CD4-positive, alpha-beta T cell treated with Interleukin-12 subunit alpha and Interleukin-12 subunit beta, for 1 hour (primary cell): Measurements from ENCODE around the gene FBXO2.

Source experiments
- DNase-seq: peaks from one replicate; pipeline ENCODE4 v3.0.0-alpha.2; 2020

The FBXO2 gene

DNA sequence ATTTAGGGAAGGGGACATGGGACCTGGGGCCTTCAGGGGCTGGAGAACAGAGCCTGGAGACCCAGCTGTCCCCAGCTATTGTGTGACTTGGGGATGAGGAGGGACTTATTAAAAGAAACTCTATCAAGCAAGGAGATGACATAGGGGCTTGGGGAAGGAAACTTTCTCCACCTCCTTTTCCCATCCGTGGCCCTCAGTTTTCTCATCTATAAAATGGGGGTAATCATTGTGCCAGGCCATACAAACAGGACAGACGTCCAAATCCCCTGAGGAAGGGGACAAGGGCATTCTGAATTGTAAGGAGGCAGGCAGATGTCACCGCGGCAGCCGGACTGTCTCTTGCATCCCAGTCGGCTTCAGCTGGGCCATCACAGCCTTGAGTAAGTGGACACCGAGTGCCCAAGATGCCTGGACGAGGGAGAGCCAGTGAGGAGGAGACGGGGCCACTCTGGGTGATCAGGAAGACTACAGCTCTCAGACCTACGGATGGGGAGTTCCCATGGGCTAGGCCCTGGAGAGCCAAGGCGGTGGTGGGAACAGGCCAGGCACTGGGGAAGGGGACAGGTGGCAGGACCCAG lies 1.9 kb downstream of the FBXO2 start:
- no peak for DNase-seq

DNA sequence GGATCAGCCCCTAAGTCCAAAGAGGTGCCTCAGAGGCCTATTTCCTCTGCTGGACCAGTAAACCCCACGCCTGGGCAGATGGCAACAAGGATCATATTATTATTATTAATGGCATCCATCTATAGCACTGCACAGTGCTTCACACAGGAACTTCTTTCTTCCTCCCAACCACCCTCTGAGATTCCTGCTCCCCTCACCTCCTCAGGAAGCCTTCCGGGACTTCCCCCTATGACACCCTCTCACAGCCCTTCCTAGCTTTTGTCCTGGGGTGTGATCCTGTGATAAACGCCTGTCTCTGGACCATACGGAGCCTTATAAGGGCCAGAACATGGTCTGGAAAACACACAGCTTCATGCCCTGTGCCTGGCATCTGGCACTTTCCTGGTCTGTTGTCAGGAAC lies 3.2 kb downstream of the FBXO2 start:
- DNase-seq = no peak

GRCh38 chr1:11650331-11650991 lies 3.8 kb downstream of the FBXO2 start:
- peak; percentile 88 for DNase-seq

DNA sequence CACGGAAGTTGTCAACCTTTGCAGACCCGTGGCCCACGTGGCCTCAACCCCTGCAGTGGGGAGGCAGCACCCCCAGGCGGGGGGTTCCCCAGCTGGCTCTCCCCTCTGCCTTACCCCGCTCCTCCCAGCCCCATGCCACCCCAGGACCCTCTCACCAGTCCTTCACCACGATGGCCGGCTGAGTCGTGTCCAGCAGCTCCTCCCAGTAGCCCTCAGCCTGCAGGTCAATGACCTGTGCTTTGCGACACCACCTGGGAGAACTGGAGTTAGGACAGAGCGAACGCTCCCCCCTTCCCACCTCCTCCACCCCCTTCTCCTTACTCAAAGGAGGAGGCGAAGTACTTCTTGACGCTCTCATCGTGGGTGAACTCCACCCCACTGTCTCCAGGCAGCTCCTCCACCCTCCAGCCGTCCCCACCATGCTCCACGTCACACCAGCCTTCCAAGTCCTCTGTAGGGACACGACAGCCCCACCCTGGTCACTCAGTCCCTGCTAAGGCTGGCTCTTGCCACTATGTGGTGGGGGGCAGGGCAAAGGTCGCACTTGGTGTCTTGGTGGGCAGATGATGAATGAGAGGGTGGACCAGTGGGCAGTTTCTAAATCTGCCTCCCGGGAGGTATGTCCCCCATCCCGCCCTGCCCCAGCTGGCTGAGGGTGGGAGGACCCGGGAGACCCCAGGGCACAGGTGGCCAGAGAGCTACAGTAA lies 4.5 kb downstream of the FBXO2 start:
- no peak for DNase-seq

DNA sequence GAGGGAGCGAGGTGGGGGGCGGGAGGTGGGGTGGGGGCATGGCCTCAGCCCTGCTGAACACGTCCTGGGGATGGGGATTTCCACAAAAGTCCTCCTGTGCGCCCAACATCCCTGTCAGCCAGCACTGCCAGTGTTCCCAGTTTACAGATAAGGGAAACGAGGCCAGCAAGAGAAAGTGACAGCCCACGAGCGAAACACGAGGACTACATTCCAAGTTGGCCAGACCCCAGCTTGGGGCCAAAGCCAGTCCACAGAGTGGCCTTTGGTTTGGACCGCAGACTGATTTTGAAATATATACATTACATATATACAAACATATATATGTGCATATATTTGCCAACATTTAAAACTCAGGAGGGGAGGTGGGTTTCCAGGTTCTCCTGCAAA lies 5.0 kb downstream of the FBXO2 start:
- no peak for DNase-seq

GRCh38 chr1:11648732-11649158 lies 5.5 kb downstream of the FBXO2 start:
- DNase-seq = peak; percentile 34

- DNase-seq = no peak
Measured at GRCh38 chr1:11648039-11648438, 6.2 kb downstream of the FBXO2 start.

DNA sequence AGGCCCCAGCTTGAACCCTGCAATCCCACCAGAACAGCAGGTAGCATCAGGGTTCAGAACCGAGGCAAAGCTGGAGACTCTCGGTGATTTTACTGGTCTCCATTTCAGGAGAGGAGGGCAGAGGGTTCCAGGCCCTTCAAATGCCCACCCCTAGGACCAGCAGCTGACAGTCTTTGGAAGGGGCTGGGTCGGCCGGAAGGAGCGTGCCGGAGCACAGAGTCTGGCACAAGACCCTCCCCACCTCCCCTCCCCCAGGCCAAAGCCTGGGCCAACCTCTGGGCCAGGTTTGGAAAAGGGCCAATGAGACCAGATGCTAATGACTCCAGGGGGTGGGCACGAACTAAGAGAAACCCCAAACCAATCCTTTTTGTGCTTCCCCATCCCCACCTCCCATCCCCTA lies 6.9 kb downstream of the FBXO2 start:
- no peak for DNase-seq

DNA sequence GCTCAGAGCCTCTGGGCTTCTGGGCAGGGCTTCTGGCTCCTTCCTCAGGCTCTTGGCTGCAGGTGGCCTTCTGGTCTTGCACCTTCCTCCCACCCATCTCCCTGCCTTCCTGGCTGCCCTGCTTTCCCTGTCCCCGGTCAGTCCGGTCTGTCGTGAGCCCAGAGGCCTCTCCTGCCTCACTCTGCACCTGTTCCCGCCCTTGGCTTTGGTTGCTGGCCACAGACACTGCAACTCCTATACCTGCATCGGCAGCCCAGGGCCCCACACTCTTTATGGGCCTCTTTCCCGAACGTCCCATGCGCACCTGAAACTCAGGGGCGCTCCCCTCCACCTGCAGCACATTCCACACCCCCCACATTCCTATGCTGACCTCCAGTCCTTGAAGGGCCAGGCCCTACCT lies 7.9 kb downstream of the FBXO2 start:
- no peak for DNase-seq

DNA sequence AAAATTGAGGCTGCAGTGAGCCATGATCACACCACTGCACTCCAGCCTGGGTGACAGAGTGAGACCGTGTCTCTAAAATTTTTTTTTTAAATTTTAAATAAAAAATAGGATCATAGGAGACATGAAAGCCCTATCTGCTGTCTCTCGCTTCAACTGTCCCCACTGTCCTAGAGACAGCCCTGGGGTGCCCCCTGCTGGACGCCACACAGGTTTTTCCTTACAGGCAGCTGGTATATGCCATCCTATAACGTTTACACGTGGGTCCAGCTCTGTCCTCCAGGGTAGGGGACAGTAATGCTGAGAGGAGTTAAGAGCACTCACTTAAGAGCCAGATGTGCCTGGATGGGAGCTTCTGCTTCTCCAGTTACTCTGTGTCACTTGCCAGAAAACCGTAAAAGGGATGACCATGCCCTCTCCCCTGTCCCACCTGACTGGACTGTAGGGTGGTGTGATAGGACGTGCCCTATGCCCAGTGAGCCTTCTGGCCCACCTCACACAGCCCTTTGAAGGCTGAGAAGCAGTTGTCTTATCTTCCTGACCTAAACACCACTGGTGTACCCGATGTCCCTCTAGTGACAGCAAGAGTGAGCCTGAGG lies 8.5 kb downstream of the FBXO2 start:
- peak; percentile 82 for DNase-seq

DNA sequence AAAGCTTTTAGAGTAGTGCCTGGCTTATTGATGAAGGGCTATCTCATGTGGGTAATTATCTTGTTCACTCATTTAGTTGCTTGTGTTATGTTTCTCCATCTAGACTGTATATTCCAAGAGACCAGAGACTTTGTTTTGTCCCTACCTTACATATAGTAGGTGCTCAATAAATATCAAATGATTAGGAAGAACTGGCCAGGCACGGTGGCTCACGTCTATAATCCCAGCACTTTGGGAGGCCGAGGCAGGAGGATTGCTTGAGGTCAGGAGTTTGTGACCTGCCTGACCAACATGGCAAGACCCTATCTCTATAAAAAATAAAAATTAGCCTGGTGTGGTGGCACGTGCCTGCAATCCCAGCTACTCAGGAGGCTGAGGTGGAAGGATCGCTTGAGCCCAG lies 9.0 kb downstream of the FBXO2 start:
- no peak for DNase-seq

DNA sequence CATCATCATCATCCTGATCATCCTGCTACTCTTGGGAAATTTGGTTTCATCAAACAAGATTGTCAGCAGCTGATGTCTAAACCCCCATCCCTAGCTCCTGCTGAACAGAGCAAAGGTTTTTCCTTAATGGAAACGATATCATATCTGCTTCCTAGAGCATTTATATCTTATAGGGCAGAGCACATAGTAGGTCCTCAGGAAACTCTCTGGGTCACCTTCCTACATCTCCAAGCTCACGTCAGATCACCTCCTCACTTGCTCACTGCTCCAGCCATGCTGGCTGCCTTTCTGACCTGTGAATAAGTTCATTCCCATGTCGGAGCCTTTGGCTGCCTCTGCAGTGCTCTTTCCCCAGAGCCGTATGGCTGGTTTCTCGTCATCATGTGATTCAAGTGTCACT lies 10.4 kb downstream of the FBXO2 start:
- no peak for DNase-seq

- peak; percentile 79 for DNase-seq
Measured at GRCh38 chr1:11642418-11643017, 11.7 kb downstream of the FBXO2 start.

- no peak for DNase-seq
Measured at GRCh38 chr1:11641776-11642305, 12.4 kb downstream of the FBXO2 start.

DNA sequence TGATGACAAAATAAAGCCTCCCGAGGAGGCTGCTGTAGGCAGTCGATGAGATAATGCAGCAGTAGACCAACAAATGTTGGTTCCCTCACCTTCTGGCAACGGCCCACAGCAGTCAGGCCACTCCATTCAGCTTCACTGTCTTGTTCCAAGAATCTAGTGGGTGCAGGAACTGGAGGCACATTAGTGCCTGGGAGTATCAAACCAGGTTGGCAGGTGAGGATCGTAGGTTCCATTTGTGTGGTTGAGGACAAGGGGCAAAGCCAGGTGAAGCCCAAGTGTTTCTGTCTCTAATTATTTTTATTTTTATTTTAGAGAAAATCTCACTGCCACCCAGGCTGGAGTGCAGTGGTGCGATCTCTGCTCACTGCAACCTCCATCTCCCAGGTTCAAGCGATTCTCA lies 13.3 kb downstream of the FBXO2 start:
- no peak for DNase-seq

DNA sequence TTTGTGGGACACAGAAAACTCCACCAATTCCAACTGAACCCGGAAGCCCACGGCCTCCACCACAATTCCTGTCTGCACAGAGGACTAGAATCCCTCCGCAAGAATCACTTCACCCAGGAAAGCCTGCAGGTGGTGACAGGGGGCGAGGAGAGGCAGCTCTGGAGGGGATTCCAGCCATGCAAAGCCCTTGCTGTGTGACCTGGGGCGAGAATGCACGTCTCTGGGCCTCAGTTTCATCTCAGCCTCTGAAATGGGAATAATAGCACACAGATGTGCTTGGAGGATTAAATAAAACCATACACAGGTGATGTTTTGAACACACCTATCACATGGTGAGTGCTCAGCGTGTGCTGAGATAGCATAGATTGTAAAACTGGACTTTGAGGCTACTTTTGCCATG lies 14.1 kb downstream of the FBXO2 start:
- no peak for DNase-seq

DNA sequence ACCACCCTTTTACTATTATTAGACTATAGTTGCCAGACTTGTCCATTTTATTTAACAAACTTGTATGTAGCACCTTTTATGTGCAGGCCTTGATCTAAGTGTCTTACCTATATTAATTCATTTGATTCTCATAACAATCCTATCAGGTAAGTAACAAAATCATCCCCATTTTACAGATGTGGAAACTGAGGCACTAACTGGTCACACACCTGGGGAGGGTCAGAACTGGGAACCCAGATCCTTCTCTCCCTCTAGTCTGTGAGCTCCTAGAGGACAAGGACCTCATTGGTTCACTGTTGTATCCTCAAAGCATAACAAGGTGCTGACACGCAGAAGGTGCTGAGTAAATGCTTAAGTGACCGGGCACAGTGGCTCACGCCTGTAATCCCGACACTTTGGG lies 14.9 kb downstream of the FBXO2 start:
- no peak for DNase-seq

DNA sequence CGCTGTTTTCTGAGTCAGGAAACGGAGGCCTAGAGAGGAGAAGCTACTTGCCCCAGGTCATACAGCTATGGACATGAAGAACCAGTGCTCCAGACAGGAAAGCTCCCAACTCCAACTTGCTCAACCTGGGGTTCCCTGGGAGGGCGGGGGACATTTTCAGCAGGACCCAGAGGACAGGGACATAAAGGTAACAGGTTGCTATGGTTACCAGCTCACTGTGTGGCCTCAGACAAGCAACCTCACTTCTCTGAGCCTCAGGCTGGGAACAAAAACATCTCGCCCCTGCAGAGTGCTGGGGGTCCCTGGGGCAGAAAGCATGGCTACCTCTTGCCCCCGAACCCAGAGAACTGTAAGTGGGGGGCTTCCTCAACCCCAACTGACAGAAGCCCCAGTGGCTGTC lies 16.1 kb downstream of the FBXO2 start:
- DNase-seq = no peak

DNA sequence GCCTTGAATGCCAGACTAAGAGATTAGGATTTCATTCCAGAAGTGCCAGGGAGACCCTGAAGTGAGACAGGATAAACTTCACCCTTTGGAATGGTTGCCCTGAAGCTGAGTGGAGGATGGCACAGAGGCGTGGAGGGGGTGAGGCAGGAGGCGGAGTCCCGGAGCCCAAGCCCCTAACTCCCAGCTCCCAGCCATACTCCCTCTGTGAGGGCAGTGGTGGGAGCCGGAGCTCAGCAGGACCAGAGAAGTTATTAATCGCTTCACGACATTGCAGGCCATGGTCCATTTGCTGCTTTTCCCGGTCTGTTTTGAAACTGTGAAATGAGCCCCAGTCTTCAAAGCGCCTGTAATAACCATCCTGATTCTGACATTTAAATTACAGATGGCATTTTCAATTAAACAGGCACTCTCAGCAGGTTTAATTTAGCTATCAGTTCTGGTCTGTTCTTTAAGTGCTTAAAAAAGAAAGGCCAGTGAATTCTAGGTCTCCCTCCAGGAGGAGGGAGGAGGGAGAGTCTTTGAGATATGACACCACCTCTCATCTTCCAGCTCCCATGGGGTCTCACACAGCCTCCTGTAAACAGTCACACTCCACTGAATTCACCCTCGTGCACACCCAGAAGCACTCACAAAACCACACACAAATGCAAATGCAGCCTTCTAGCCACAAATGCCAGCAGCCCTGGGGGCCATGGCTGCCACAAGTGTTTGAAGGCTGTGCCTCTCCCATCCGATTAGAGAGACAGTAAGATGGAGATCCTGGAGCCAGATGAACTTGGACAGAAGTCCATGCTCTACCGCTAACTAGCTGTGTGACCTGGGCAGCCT lies 19.6 kb downstream of the FBXO2 start:
- no peak for DNase-seq

DNA sequence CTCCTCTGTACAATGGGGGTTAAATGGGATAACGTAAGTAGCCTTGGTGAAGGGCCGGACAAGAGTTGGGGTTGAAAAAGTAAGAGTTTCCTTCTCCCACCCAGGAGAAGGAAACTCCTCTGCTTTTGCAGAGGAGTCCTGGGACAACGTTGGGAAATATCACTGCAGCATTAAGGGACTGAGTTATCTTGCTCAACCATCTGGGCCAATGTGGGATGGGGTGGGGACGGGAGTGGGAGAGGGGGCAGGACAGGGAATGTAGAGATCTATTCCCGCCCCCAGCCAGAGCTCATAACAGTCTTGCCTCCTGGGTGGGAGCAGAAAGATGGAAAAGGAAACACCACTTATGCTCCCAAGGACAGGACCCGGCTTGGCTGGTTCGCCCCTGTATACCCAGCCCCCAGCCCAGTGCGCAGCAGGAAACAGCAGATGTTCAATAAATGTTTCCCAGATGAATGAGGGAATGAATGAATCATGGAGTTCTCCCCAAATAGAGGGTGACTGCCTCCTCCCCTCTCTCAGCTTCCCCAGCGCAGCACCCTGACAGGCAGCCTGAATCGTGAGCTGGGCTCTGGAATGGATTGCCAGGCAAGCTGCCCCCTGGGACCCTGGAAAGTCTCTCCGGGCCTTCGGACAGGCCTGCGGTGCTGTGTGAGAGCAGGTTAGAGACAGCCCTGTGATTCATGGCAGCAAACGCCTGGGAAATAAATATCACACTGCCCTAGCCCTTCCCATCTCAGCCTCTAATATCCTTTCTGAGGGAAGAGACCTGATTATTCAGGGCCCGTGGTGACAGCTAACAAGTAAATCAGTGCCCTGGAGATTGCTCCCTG lies 24.8 kb downstream of the FBXO2 start:
- DNase-seq = no peak

DNA sequence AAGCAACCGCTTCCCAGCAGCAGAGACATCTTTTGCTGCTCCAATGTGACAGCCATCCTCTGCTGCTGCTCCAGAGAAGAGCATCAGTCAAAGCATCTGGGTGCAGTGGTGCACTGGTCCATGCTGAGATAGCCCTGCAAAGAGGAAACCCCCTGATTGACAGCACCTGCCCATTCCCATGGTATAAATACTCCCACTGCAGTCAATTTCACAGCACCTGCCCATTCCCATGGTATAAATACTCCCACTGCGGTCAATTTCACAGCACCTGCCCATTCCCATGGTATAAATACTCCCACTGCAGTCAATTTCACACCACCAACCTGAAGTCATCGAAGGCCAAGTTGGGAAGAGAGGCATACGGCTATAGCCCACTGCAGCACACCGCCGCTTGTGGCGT lies 25.5 kb downstream of the FBXO2 start:
- no peak for DNase-seq

- DNase-seq = no peak
Measured at GRCh38 chr1:11626551-11626950, 27.7 kb downstream of the FBXO2 start.
